Kidney (tissue), 14 donors: ENCODE measurements around the gene RIPPLY3. TPM values are rescaled to one million over a fixed set of nuclear protein-coding genes. Genes with fewer than 3 reads are reported as not detected.
"Not testable (repeated sequence)": the region's sequence is repeated elsewhere in the genome, so short reads cannot be mapped to it uniquely, and the experiment has no call there.

Experiments used
- DNase-seq, 5 donors: peaks; one replicate each; pipeline ENCODE4 v3.0.0-alpha.2; 2013 to 2020
- FAIRE-seq: peaks from 2 replicates; lab custom pipeline; 2012; peaks lifted over from hg19 to GRCh38; lab: Jason Lieb, UNC
- H3K27ac ChIP-seq, 2 donors: one replicate each; pipeline ENCODE4 v1.7.0; 2013; ENCODE audit warnings: low read depth in 2 of 2, low read length in 2 of 2, inconsistent platforms in 1 of 2
- H3K27me3 ChIP-seq: one replicate; pipeline ENCODE4 v1.7.1; 2013; ENCODE audit warnings: low read length, inconsistent platforms; ENCODE audit not compliant: control insufficient read depth, insufficient read depth
- H3K36me3 ChIP-seq, 3 donors: one replicate each; pipeline versions ENCODE4 v1.7.0 to v1.7.1; 2013; ENCODE audit warnings: low read length in 3 of 3, control low read depth in 1 of 3, inconsistent platforms in 1 of 3; ENCODE audit not compliant: insufficient read depth in 3 of 3, control insufficient read depth in 2 of 3
- H3K4me1 ChIP-seq, 3 donors: one replicate each; pipeline versions ENCODE4 v1.7.0 to v1.7.1; 2013; ENCODE audit warnings: low read length in 3 of 3, inconsistent platforms in 1 of 3, low read depth in 1 of 3; ENCODE audit not compliant: control insufficient read depth in 2 of 3, insufficient read depth in 2 of 3
- H3K4me3 ChIP-seq, 3 donors: one replicate each; pipeline versions ENCODE4 v1.7.0 to v1.8.1; 2013; ENCODE audit warnings: low read length in 3 of 3, control low read depth in 1 of 3, inconsistent platforms in 1 of 3
- H3K9ac ChIP-seq, 3 donors: one replicate each; pipeline versions ENCODE4 v1.7.0 to v1.7.1; 2013; ENCODE audit warnings: low read length in 3 of 3, control low read depth in 1 of 3, inconsistent platforms in 1 of 3
- H3K9me3 ChIP-seq, 3 donors: one replicate each; pipeline versions ENCODE4 v1.7.0 to v1.7.1; 2013; ENCODE audit warnings: low read length in 3 of 3, control low read depth in 1 of 3, inconsistent platforms in 1 of 3; ENCODE audit not compliant: control insufficient read depth in 2 of 3, insufficient read depth in 1 of 3
- intact Hi-C: fragments of 100-400 bp; cut with DNase I; formaldehyde crosslinking; loops from one replicate; pipeline ENCODE4 v1.11.1; 2022
- polyA plus RNA-seq: library from polyadenylated mRNA; stranded (reverse); fragments of 350-450 nt; fragmentation: Illumina TruSeq; extraction: RNeasy Lipid Tissue Mini Kit (QIAGEN cat#74804); gene quantifications from one replicate; pipeline ENCODE4 v1.2.3, GENCODE V29; 2014; ENCODE audit warnings: low read depth, low replicate concordance; ENCODE audit not compliant: insufficient read depth
- total RNA-seq: library from RNA; stranded (reverse); fragmentation: NEBNext Ultra II Directional; extraction: Animal tissue kit (Norgen Biotek cat#: 25700); gene quantifications from one replicate; pipeline ENCODE4 v1.2.1, GENCODE V29; 2021
- TF ChIP-seq, protein P1 (sequence below): IDR thresholded peaks from 3 replicates; pipeline ENCODE4 v1.5.1; 2012; ENCODE audit warnings: mild to moderate bottlenecking, moderate library complexity, borderline replicate concordance; ENCODE audit not compliant: insufficient read depth; ENCODE audit errors: extremely low read depth
- donor health status: control.
- donor health status: control.
- donor health status: control.
- donor health status: control.
- donor health status: control.
- donor health status: DM: yes; HTN: yes; CAD: no.
- donor health status: Normal renal cell carcinoma (clear cell type).

Gene RIPPLY3
- total and polyA plus RNA-seq, 2 donors from 2014 or later: 0.26 to 0.31 TPM

DNA sequence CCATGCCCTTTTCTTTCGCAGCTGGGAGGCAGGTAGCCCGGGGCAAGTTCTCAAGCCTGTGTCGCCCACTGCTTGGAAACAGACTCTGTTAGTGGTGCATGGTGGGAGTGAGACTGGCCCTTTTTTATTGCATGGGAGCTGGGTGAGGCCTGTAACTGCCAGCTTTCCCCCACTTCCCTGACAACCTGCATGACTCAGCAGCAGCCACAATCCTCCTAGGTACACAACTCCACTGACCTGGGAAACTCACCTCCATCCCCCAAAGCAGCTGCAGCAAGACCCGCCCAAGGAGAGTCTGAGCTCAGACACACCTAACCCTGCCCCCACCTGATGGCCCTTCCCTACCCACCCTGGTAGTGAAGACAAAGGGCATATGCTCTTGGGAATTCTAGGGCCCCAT, 40.6 kb downstream of the RIPPLY3 start:
- no peaks in the 10 kb centered on the region for H3K9me3 ChIP-seq
- H3K36me3 ChIP-seq: no peaks in the 10 kb centered on the region
- no peak overlapping the region for H3K9ac ChIP-seq
- no peak overlapping the region for H3K27ac ChIP-seq
- no peaks in the 10 kb centered on the region for H3K27me3 ChIP-seq
- DNase-seq (no peak), FAIRE-seq (no peak)
- intact Hi-C loops: no loop called here
- no peak overlapping the region for H3K4me3 ChIP-seq
- no peaks in the 10 kb centered on the region for H3K4me1 ChIP-seq
- TF ChIP-seq, protein P1, sequence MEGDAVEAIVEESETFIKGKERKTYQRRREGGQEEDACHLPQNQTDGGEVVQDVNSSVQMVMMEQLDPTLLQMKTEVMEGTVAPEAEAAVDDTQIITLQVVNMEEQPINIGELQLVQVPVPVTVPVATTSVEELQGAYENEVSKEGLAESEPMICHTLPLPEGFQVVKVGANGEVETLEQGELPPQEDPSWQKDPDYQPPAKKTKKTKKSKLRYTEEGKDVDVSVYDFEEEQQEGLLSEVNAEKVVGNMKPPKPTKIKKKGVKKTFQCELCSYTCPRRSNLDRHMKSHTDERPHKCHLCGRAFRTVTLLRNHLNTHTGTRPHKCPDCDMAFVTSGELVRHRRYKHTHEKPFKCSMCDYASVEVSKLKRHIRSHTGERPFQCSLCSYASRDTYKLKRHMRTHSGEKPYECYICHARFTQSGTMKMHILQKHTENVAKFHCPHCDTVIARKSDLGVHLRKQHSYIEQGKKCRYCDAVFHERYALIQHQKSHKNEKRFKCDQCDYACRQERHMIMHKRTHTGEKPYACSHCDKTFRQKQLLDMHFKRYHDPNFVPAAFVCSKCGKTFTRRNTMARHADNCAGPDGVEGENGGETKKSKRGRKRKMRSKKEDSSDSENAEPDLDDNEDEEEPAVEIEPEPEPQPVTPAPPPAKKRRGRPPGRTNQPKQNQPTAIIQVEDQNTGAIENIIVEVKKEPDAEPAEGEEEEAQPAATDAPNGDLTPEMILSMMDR: no peak

DNA sequence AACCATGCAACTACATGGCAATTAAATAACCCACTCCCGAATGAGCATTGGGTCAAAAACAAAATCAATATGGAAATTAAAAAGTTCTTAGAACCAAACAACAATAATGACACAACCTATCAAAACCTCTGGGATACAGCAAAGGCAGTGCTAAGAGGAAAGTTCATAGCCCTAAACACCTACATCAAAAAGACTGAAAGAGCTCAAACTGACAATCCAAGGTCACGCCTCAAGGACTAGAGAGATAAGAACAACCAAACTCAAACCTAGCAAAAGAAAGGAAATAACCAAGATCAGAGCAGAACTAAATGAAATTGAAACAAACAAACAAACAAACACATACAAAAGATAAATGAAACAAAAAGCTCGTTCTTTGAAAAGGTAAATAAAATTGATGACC, 43.2 kb downstream of the RIPPLY3 start:
- not testable (repeated sequence) for FAIRE-seq

DNA sequence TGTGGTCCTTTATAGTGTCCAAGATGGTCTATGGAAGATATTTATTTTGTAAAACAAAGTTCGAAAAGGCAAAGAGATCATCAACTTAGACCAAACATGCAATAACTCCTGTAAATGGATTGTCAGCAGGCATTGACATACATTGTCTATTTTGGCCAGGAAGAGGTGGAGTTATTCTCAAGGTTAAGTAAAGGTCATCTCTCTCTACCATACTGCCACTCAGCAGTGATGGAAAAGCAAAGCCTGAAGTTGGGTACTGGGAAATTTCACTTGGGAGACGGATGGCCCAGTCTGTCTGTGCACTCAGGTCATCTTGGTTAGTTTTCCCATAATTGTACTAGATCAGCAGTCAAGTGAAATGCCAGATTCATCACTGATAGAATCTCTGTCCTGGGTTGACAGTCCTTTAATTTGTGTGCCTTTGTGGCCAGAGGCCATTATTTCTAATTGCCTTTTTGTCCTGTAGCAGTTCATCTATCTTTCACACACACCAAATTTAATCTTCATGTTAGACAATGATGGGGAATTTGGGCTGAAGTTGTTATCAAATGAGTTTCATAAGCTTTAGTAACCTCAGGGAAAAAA, 48.9 kb downstream of the RIPPLY3 start:
- FAIRE-seq: no peak
- TF ChIP-seq, protein P1: no peak
- intact Hi-C loops: no loop called here

More for the DNA sequence above, 43.2 kb downstream of the RIPPLY3 start:
- H3K9ac ChIP-seq, DNase-seq, H3K27ac ChIP-seq, intact Hi-C loops, H3K36me3 ChIP-seq, H3K4me1 ChIP-seq, H3K9me3 ChIP-seq, H3K4me3 ChIP-seq, H3K27me3 ChIP-seq: not testable (repeated sequence)

DNA sequence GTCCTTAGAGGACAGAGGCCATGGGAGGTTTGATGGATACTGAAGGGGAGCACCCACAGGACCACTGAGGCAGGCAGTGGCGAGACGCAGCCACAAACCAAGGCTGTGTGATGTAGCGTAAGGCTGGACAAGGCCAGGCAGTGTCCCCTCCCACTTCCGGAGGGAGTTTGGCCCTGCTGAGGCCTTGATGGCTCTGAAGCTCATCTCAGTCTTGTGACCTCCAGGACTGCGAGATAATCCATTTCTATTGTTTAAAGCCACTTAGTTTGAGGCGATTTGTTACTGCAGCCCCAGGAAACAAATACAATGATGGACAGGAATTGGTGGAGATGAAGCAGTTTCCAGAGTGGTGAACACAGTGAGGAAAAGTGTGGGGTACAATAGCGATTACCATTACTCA, 51.1 kb downstream of the RIPPLY3 start:
- H3K4me3 ChIP-seq: no peak overlapping the region
- H3K9me3 ChIP-seq: no peaks in the 10 kb centered on the region
- no peak for FAIRE-seq
- no peak for DNase-seq
- intact Hi-C loops: no loop called here
- no peaks in the 10 kb centered on the region for H3K27me3 ChIP-seq
- H3K4me1 ChIP-seq: peaks cover 0 to 5% (median 0%) of the 10 kb centered on the region in 3 donors
- TF ChIP-seq, protein P1: no peak
- H3K27ac ChIP-seq: no peak overlapping the region
- H3K36me3 ChIP-seq: no peaks in the 10 kb centered on the region
- H3K9ac ChIP-seq: no peak overlapping the region

More for the DNA sequence above, 48.9 kb downstream of the RIPPLY3 start:
- no peaks in the 10 kb centered on the region for H3K27me3 ChIP-seq
- H3K9me3 ChIP-seq: no peaks in the 10 kb centered on the region
- peaks cover 0 to 3% (median 0%) of the 10 kb centered on the region in 3 donors for H3K4me1 ChIP-seq
- no peak for DNase-seq
- H3K4me3 ChIP-seq: no peak overlapping the region
- no peaks in the 10 kb centered on the region for H3K36me3 ChIP-seq
- H3K9ac ChIP-seq: no peak overlapping the region
- no peak overlapping the region for H3K27ac ChIP-seq
